GM12801 (cell line): Measurements from ENCODE around the gene ATG3.

Experiments used
- CTCF ChIP-seq: IDR thresholded peaks from one replicate; pipeline ENCODE4 v1.5.1; 2011; ENCODE audit warnings: control low read depth; ENCODE audit not compliant: insufficient read length; ENCODE audit errors: extremely low read depth

Gene ATG3

GRCh38 chr3:112531358-112531781, 30.4 kb downstream of the ATG3 start:
- no peak for TF ChIP-seq CTCF

DNA sequence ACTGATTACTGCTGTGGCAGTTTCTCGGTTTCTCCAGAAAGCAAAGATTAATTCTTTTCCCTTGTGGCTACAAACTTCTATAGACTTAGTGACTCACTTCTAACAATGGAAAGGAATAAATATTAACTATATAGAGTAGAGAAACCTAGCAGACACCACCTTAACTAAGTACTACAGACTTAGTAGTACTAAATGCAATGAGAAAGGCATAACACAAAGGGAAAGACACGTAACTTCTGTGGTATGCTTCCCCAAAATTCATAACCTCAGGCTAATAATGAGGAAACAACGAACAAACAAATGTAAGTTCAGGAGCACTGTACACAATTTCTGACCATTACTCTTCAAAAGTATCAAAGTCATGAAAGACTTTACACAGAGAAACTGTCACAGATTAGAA, 31.2 kb downstream of the ATG3 start:
- TF ChIP-seq CTCF: no peak

- TF ChIP-seq CTCF: no peak
These were observed 42.2 kb downstream of the ATG3 start for GRCh38 chr3:112519424-112520001.

DNA sequence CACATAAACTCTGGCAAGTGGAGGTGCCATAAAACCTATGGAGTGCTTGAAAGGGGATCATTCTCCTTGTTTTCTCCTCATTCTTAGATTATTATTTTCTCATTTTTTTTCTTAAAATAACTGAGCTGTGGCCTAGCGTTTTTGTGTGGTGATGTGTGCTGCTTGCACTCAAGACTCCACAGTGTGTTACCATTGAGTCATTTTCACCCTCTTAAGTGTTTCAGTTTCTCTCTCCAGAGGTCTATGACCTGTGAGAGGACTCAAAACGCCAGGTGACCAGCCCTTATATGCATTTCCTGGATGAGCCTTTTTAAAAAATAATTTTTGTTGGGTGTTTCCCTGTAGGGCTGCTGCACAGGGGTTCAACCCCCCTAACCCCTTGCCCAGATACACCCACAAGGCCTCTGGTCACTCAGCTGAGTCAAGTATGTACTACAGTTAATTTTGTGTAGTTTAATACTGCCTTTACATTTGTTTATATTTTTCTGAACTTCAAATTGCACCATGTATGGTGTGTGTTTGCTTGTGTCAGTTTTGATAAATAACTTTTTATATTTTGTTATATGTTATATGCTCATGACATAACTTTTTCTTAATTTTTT, 47.1 kb downstream of the ATG3 start:
- no peak for TF ChIP-seq CTCF

DNA sequence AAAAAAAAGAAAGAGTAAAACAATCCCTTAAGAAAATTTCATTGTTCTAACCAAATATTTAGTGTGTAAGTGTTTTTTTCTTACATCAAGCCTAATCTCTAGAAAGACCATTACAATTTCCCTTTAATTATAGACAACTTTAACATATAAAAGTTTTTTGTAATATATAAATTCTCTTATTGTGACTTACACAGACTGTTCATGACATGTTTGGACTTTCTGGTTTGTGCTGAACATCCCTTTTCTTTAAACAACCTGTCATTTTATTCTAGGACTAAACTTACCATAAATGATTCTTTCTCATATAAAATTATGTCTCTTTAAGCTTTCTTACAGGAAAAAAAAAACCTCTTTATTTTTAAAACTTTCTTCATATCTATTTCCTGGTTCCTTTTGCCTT, 49.4 kb downstream of the ATG3 start:
- no peak for TF ChIP-seq CTCF

GRCh38 chr3:112508860-112509259, 52.9 kb downstream of the ATG3 start:
- no peak for TF ChIP-seq CTCF

DNA sequence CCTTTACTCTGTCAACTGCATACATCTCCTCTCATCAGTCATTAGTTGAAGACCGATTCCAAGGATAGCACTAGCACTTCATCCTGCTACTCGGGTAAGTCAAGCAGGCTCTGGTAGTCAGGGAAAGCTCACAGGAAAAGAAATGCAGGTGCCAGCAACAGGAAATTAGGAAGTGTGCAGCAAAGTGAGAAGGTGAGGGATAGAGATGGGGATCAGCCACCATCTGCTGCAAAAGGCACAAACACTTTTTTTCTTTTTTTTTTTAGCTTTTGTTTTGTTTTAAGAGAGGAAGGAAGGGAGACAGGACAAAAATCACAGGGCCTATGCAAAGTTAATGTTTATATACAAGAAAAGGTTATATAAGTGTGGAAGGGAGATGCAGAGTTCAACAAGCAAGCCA, 53.5 kb downstream of the ATG3 start:
- TF ChIP-seq CTCF: no peak
